ENCODE data around the gene GCGR. TPM values are rescaled to one million over a fixed set of nuclear protein-coding genes. Genes with fewer than 3 reads are reported as not detected.

The GCGR gene
- total and polyA plus RNA-seq, 7 donors = 0.03 to 0.08 TPM; not detected in 5

DNA sequence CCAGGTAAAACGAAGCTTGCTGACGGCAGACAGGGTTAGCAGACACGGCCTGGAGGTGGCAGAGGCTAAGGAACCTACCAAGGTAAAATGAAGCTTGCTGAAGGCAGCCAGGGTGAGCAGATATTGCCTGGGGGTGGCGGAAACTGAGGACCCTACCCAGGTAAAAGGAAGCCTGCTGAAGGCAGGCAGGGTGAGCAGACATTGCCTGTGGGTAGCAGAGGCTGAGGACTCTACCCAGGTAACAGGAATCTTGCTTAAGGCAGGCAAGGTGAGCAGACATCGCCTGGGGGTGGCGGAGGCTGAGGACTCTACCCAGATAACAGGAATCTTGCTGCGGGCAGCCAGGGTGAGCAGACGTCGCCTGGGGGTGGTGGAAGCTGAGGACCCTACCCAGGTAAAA is 2.6 kb upstream of the GCGR start:
- H3K4me1 ChIP-seq = no peaks in the 10 kb centered on the region
- intact Hi-C loops (cut with DNase I) = no loop called here
- no peaks in the 10 kb centered on the region for H3K36me3 ChIP-seq (ENCODE audit: insufficient read depth in 1 of 2, low read depth in 1 of 2)
- H3K9me3 ChIP-seq = no peaks in the 10 kb centered on the region
- H3K27ac ChIP-seq = no peak overlapping the region
- TF ChIP-seq, protein P1, sequence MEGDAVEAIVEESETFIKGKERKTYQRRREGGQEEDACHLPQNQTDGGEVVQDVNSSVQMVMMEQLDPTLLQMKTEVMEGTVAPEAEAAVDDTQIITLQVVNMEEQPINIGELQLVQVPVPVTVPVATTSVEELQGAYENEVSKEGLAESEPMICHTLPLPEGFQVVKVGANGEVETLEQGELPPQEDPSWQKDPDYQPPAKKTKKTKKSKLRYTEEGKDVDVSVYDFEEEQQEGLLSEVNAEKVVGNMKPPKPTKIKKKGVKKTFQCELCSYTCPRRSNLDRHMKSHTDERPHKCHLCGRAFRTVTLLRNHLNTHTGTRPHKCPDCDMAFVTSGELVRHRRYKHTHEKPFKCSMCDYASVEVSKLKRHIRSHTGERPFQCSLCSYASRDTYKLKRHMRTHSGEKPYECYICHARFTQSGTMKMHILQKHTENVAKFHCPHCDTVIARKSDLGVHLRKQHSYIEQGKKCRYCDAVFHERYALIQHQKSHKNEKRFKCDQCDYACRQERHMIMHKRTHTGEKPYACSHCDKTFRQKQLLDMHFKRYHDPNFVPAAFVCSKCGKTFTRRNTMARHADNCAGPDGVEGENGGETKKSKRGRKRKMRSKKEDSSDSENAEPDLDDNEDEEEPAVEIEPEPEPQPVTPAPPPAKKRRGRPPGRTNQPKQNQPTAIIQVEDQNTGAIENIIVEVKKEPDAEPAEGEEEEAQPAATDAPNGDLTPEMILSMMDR (IDR thresholded peaks at IDR 0.05) = no peak
- WGBS, 3 donors = 87 to 93% (median 90%) methylated on average over 9 of the region's 9 CpGs
- ATAC-seq (no peak), DNase-seq (no peak)
- peaks cover 0 to 64% (median 33%) of the 10 kb centered on the region in 3 donors for H3K27me3 ChIP-seq (ENCODE audit: insufficient read depth in 3 of 3, low read length in 2 of 3)
- no peak overlapping the region for H3K4me3 ChIP-seq

DNA sequence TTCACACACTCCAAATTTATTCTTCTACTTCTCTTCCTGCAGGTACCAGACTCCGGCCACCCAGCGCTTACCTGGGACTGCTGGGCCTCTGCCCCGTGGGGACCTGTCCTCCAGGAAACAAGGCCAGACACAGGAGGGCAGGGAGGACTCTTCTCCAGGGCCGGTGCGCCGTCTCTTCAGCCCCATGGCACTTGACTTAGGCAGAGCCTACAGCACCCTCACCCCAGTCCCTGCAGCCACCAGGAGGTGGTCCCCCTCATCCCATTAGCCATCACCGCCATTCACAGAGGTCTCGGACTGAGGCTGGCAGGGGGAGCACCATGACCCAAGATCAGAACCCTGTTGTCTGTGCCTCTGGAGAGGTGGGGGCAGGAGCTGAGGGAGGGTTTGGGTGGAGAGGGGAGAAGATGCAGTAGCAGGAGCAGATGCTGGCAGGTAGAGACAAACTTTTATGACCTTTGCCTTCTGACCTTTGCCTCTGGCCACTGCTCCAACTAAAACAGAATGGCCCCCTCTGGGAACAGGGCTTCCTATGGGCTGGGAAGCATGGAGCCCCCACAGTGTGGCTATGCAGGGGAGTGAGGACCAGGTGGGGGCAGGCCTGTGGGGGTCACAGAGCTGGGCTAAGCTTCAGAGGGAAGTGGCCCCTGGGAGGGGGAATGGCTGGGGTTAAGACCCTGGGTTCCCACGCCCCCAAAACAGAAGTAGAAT is 1.7 kb upstream of the GCGR start:
- ATAC-seq (no peak), DNase-seq (no peak)
- H3K9me3 ChIP-seq = no peaks in the 10 kb centered on the region
- H3K36me3 ChIP-seq (ENCODE audit: insufficient read depth in 1 of 2, low read depth in 1 of 2) = no peaks in the 10 kb centered on the region
- TF ChIP-seq, protein P1 (IDR thresholded peaks at IDR 0.05) = no peak
- H3K27me3 ChIP-seq (ENCODE audit: insufficient read depth in 3 of 3, low read length in 2 of 3) = peaks cover 0 to 73% (median 34%) of the 10 kb centered on the region in 3 donors
- intact Hi-C loops (cut with DNase I) = no loop called here
- H3K4me1 ChIP-seq = no peaks in the 10 kb centered on the region
- WGBS, 3 donors = 74 to 83% (median 83%) methylated on average over 9 of the region's 9 CpGs
- no peak overlapping the region for H3K27ac ChIP-seq
- no peak overlapping the region for H3K4me3 ChIP-seq

DNA sequence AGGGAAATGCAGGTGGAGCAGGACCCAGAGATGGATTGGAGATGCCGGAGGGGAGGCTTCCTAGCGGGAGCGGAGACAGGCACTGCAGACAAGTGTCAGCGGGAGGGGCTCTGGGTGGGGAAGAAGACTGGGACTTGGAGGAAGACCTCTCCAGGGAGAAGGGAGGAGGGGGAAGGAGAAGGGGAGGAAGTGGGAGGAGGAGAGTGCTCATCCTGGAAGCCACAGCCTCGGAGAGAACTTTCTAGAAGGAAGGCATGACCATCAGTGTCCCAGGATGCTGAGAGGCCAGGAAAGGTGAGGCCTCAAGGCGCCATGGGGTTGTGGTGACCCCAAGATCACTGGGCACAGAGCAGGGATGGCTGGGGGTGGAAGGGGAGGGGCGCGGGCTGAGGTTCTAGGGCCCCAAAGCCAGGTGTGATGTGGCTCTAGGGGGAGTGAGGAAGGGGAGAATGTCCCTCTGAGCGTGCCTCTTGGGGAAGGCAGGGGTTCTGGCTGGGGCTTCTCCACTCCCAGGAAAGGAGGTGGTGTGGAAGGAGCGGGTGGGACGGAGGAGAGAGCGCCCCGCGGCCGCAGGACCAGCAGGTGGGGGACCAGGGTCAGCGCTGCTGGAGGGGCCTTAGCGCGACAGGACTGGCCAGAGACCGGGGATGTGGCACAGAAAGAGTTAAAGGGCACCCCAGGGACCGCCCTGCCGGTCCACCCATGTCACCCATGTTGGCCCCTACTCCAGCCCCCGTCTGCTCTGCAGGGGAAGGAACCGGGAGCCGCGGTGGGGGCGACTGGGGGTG is 900 bp upstream of the GCGR start:
- TF ChIP-seq, protein P1 (IDR thresholded peaks at IDR 0.05) = no peak
- WGBS, 3 donors = 22 to 31% (median 25%) methylated on average over 17 to 26 of the region's 26 CpGs
- Histone ChIP-seq H3K36me3 (ENCODE audit: insufficient read depth in 1 of 2, low read depth in 1 of 2) (no peaks in the 10 kb centered on the region), H3K9me3 (no peaks in the 10 kb centered on the region), H3K4me3 (peak overlapping the region; percentile 49), H3K4me1 (no peaks in the 10 kb centered on the region), H3K27me3 (ENCODE audit: insufficient read depth in 3 of 3, low read length in 2 of 3) (peaks cover 0 to 81% (median 34%) of the 10 kb centered on the region in 3 donors), H3K27ac (no peak overlapping the region)
- DNase-seq (no peak), ATAC-seq (no peak)
- intact Hi-C loops (cut with DNase I) = no loop called here

DNA sequence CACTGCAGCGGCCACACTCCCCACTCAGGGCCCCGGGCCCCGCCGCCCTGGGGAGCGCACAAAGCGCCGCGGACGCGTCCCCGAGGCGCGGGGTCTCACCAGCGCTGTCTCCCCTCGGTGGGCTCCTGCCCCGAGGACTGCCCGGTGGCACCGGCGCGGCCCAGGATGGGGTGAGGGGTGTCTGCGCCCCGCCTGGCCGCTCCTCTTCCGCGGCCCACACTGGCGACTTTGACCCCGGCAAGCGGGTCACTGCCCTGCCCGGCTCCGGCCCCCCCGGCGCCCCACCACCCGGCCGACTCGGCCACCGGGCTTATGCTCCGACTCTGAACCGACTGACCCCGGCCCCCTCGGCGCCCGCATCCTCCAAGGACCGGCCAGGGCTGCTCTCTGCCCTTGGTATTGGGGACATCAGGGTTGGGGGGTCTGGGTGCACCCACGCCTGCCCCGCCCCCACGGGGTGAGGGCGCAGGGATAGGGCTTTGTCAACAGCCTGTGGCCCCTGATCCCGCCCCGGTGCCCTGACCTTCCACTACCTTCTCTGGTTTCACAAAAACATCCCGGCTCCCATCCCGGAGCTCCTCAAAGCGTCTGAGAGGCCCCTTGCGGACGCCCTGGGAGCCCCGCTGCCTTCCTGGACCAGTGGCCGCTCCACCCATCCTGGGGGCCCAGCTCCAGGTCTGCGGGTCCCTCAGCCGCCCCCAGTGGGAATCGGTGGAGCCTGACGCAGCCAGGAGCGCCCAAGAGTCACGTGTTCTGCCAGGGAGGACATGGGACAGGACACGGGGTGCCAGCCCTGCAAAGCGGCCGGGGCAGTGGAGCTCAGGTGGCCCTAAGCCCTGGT is 829 bp downstream of the GCGR start:
- H3K4me3 ChIP-seq = peak overlapping the region; percentile 49
- WGBS, 3 donors = 2 to 4% (median 3%) methylated on average over 45 to 65 of the region's 65 CpGs
- no peaks in the 10 kb centered on the region for H3K4me1 ChIP-seq
- no peaks in the 10 kb centered on the region for H3K9me3 ChIP-seq
- DNase-seq (no peak), ATAC-seq (peak in 2 of 4 donors; percentile 42 to 63)
- intact Hi-C loops (cut with DNase I) = no loop called here
- TF ChIP-seq, protein P1 (IDR thresholded peaks at IDR 0.05) = no peak
- no peak overlapping the region for H3K27ac ChIP-seq
- H3K36me3 ChIP-seq (ENCODE audit: insufficient read depth in 1 of 2, low read depth in 1 of 2) = no peaks in the 10 kb centered on the region
- peaks cover 0 to 81% (median 36%) of the 10 kb centered on the region in 3 donors for H3K27me3 ChIP-seq (ENCODE audit: insufficient read depth in 3 of 3, low read length in 2 of 3)

Data from psoas muscle (tissue), 8 donors.